WTC11 (cell line): ENCODE measurements around the gene MRM3.

ENCODE experiments used
- FOXK1 ChIP-seq: sonication (generic); formaldehyde crosslinking; IDR thresholded peaks from 2 replicates; pipeline ENCODE4 v1.8.0; 2022; ENCODE audit warnings: mild to moderate bottlenecking, moderate library complexity, missing genetic modification reagents
- GTF2I ChIP-seq: fragments of 250-450 bp; sonication (Bioruptor Pico); conservative IDR thresholded peaks from 2 replicates; pipeline ENCODE4 v1.4.0; 2021; ENCODE audit warnings: mild to moderate bottlenecking
- TEAD4 ChIP-seq: sonication (generic); formaldehyde crosslinking; IDR thresholded peaks from 2 replicates; pipeline ENCODE4 v1.8.0; 2022; ENCODE audit warnings: mild to moderate bottlenecking, missing genetic modification reagents
- TF ChIP-seq, protein P1 (sequence below): fragments of 200-600 bp; IDR thresholded peaks from 2 replicates; pipeline ENCODE4 v1.8.0; 2022; ENCODE audit warnings: antibody characterized with exemption
- TF ChIP-seq, protein P2 (sequence below): sonication (generic); formaldehyde crosslinking; conservative IDR thresholded peaks from 2 replicates; pipeline ENCODE4 v1.8.1; 2022; ENCODE audit warnings: mild to moderate bottlenecking, missing genetic modification reagents

DNA sequence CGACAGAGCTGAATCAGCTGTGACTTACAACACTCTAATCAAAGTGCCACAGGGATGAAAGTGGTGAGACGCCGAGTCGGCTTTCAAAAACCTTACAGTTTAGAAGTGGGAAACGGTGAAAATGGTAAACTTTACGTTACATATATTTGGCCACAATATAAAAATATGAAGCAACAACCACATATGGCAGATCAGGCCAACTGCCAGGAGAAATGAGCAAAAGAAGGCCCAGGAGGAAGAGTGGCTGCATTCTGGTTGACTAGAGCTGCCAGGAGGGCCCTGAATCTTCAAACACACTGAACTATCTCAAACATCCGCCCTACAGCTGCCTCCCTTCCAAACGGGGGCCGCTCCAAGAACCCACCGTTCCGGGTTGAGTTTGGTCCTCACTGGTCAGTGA is 56.3 kb downstream of the MRM3 start:
- TF ChIP-seq, protein P1, sequence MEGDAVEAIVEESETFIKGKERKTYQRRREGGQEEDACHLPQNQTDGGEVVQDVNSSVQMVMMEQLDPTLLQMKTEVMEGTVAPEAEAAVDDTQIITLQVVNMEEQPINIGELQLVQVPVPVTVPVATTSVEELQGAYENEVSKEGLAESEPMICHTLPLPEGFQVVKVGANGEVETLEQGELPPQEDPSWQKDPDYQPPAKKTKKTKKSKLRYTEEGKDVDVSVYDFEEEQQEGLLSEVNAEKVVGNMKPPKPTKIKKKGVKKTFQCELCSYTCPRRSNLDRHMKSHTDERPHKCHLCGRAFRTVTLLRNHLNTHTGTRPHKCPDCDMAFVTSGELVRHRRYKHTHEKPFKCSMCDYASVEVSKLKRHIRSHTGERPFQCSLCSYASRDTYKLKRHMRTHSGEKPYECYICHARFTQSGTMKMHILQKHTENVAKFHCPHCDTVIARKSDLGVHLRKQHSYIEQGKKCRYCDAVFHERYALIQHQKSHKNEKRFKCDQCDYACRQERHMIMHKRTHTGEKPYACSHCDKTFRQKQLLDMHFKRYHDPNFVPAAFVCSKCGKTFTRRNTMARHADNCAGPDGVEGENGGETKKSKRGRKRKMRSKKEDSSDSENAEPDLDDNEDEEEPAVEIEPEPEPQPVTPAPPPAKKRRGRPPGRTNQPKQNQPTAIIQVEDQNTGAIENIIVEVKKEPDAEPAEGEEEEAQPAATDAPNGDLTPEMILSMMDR: no peak
- no peak for TF ChIP-seq FOXK1 (CRISPR knock-in tag)
- TF ChIP-seq, protein P2, sequence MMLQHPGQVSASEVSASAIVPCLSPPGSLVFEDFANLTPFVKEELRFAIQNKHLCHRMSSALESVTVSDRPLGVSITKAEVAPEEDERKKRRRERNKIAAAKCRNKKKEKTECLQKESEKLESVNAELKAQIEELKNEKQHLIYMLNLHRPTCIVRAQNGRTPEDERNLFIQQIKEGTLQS: no peak
- no peak for TF ChIP-seq TEAD4 (CRISPR knock-in tag)
- TF ChIP-seq GTF2I (CRISPR knock-in tag): no peak
